ENCODE data around the gene ARHGAP6. TPM values are rescaled to one million over a fixed set of nuclear protein-coding genes. Genes with fewer than 3 reads are reported as not detected.
"Not testable (repeated sequence)": the region's sequence is repeated elsewhere in the genome, so short reads cannot be mapped to it uniquely, and the experiment has no call there.

Gene ARHGAP6
- polyA plus RNA-seq, 3 donors, result 0.31 to 1.1 (median 0.40) TPM

- Histone ChIP-seq H3K9ac (ENCODE audit: insufficient read depth, low read length, poor library complexity, severe bottlenecking) (no peak overlapping the region), H3K79me2 (ENCODE audit: insufficient read depth, low read length) (no peaks in the 10 kb centered on the region), H3K36me3 (replicated peaks in 1 of 2; ENCODE audit: control insufficient read depth in 1 of 2, insufficient read depth in 2 of 2, low read length in 2 of 2) (no peaks in the 10 kb centered on the region), H4K20me1 (ENCODE audit: insufficient read depth, low read length) (no peaks in the 10 kb centered on the region), H3K4me1 (ENCODE audit: control insufficient read depth in 1 of 2, insufficient read depth in 2 of 2, low read length in 2 of 2) (no peaks in the 10 kb centered on the region), H3K27ac (ENCODE audit: low read depth in 1 of 2, low read length in 2 of 2) (no peak overlapping the region), H3K27me3 (ENCODE audit: control insufficient read depth in 2 of 2, insufficient read depth in 2 of 2, low read length in 2 of 2) (no peaks in the 10 kb centered on the region), H3K9me3 (replicated peaks in 1 of 2; ENCODE audit: control insufficient read depth in 1 of 2, insufficient read depth in 1 of 2, low read length in 2 of 2) (no peaks in the 10 kb centered on the region), H2AFZ (ENCODE audit: insufficient read depth, low read depth, low read length, poor library complexity, severe bottlenecking) (no peak overlapping the region), H3K4me3 (replicated peaks in 1 of 3; ENCODE audit: low read depth in 2 of 3, low read length in 3 of 3) (no peak overlapping the region), H3K4me2 (replicated peaks; ENCODE audit: extremely low read depth, low read length, poor library complexity, severe bottlenecking) (no peak overlapping the region)
- Mint-ChIP-seq H3K27me3 (ENCODE audit: low read depth in 3 of 3) (no peaks in the 10 kb centered on the region), H3K4me1 (no peaks in the 10 kb centered on the region), H3K4me3 (no peak overlapping the region), H3K36me3 (no peaks in the 10 kb centered on the region), H3K27ac (no peak overlapping the region), H3K9me3 (no peaks in the 10 kb centered on the region)
- TF ChIP-seq CTCF (IDR thresholded peaks at IDR 0.05), result no peak
- intact Hi-C loops (cut with micrococcal nuclease), result no loop called here
- WGBS (ENCODE audit: insufficient coverage), result no CpG with 5 or more reads among the region's 2 CpGs
- DNase-seq, result no peak
Measured at GRCh38 chrX:11241720-11242119, 424.0 kb downstream of the ARHGAP6 start.

- intact Hi-C loops (cut with micrococcal nuclease), result no loop called here
- DNase-seq, result no peak
- Mint-ChIP-seq H3K4me1 (peaks cover 3% of the 10 kb centered on the region), H3K9me3 (no peaks in the 10 kb centered on the region), H3K27me3 (ENCODE audit: low read depth in 3 of 3) (no peaks in the 10 kb centered on the region), H3K4me3 (no peak overlapping the region), H3K36me3 (no peaks in the 10 kb centered on the region), H3K27ac (no peak overlapping the region)
- Histone ChIP-seq H3K79me2 (ENCODE audit: insufficient read depth, low read length) (no peaks in the 10 kb centered on the region), H4K20me1 (ENCODE audit: insufficient read depth, low read length) (no peaks in the 10 kb centered on the region), H3K9ac (ENCODE audit: insufficient read depth, low read length, poor library complexity, severe bottlenecking) (no peak overlapping the region), H2AFZ (ENCODE audit: insufficient read depth, low read depth, low read length, poor library complexity, severe bottlenecking) (no peak overlapping the region), H3K27me3 (ENCODE audit: control insufficient read depth in 2 of 2, insufficient read depth in 2 of 2, low read length in 2 of 2) (no peaks in the 10 kb centered on the region), H3K4me3 (replicated peaks in 1 of 3; ENCODE audit: low read depth in 2 of 3, low read length in 3 of 3) (no peak overlapping the region), H3K27ac (ENCODE audit: low read depth in 1 of 2, low read length in 2 of 2) (no peak overlapping the region), H3K9me3 (replicated peaks in 1 of 2; ENCODE audit: control insufficient read depth in 1 of 2, insufficient read depth in 1 of 2, low read length in 2 of 2) (peaks cover 0 to 5% of the 10 kb centered on the region in 2 donors), H3K4me1 (ENCODE audit: control insufficient read depth in 1 of 2, insufficient read depth in 2 of 2, low read length in 2 of 2) (no peaks in the 10 kb centered on the region), H3K4me2 (replicated peaks; ENCODE audit: extremely low read depth, low read length, poor library complexity, severe bottlenecking) (no peak overlapping the region), H3K36me3 (replicated peaks in 1 of 2; ENCODE audit: control insufficient read depth in 1 of 2, insufficient read depth in 2 of 2, low read length in 2 of 2) (no peaks in the 10 kb centered on the region)
- no peak for TF ChIP-seq CTCF (IDR thresholded peaks at IDR 0.05)
Measured at GRCh38 chrX:11239230-11239629, 426.5 kb downstream of the ARHGAP6 start.

- H3K9me3 ChIP-seq (replicated peaks in 1 of 2; ENCODE audit: control insufficient read depth in 1 of 2, insufficient read depth in 1 of 2, low read length in 2 of 2); H3K4me3 Mint-ChIP-seq; DNase-seq; H3K4me1 ChIP-seq (ENCODE audit: control insufficient read depth in 1 of 2, insufficient read depth in 2 of 2, low read length in 2 of 2); H3K79me2 ChIP-seq (ENCODE audit: insufficient read depth, low read length); H3K9ac ChIP-seq (ENCODE audit: insufficient read depth, low read length, poor library complexity, severe bottlenecking); H3K27ac Mint-ChIP-seq; H3K27me3 Mint-ChIP-seq (ENCODE audit: low read depth in 3 of 3); H3K27me3 ChIP-seq (ENCODE audit: control insufficient read depth in 2 of 2, insufficient read depth in 2 of 2, low read length in 2 of 2); H3K4me2 ChIP-seq (replicated peaks; ENCODE audit: extremely low read depth, low read length, poor library complexity, severe bottlenecking); H4K20me1 ChIP-seq (ENCODE audit: insufficient read depth, low read length); H3K9me3 Mint-ChIP-seq; intact Hi-C loops (cut with micrococcal nuclease); H2AFZ ChIP-seq (ENCODE audit: insufficient read depth, low read depth, low read length, poor library complexity, severe bottlenecking); H3K27ac ChIP-seq (ENCODE audit: low read depth in 1 of 2, low read length in 2 of 2); H3K36me3 Mint-ChIP-seq; H3K4me3 ChIP-seq (replicated peaks in 1 of 3; ENCODE audit: low read depth in 2 of 3, low read length in 3 of 3); H3K4me1 Mint-ChIP-seq; H3K36me3 ChIP-seq (replicated peaks in 1 of 2; ENCODE audit: control insufficient read depth in 1 of 2, insufficient read depth in 2 of 2, low read length in 2 of 2): not testable (repeated sequence)
- WGBS (ENCODE audit: insufficient coverage), result 20% methylated on average over 1 of the region's 2 CpGs
Measured at GRCh38 chrX:11235377-11235776, 430.3 kb downstream of the ARHGAP6 start.
